ENCODE data around the gene ARRDC1.
A peak's percentile ranks its signal among the peaks of the same experiment; 100 is the strongest.
"Not testable (repeated sequence)": the region's sequence is repeated elsewhere in the genome, so short reads cannot be mapped to it uniquely, and the experiment has no call there.

ARRDC1 gene, protein sequence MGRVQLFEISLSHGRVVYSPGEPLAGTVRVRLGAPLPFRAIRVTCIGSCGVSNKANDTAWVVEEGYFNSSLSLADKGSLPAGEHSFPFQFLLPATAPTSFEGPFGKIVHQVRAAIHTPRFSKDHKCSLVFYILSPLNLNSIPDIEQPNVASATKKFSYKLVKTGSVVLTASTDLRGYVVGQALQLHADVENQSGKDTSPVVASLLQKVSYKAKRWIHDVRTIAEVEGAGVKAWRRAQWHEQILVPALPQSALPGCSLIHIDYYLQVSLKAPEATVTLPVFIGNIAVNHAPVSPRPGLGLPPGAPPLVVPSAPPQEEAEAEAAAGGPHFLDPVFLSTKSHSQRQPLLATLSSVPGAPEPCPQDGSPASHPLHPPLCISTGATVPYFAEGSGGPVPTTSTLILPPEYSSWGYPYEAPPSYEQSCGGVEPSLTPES

DNA sequence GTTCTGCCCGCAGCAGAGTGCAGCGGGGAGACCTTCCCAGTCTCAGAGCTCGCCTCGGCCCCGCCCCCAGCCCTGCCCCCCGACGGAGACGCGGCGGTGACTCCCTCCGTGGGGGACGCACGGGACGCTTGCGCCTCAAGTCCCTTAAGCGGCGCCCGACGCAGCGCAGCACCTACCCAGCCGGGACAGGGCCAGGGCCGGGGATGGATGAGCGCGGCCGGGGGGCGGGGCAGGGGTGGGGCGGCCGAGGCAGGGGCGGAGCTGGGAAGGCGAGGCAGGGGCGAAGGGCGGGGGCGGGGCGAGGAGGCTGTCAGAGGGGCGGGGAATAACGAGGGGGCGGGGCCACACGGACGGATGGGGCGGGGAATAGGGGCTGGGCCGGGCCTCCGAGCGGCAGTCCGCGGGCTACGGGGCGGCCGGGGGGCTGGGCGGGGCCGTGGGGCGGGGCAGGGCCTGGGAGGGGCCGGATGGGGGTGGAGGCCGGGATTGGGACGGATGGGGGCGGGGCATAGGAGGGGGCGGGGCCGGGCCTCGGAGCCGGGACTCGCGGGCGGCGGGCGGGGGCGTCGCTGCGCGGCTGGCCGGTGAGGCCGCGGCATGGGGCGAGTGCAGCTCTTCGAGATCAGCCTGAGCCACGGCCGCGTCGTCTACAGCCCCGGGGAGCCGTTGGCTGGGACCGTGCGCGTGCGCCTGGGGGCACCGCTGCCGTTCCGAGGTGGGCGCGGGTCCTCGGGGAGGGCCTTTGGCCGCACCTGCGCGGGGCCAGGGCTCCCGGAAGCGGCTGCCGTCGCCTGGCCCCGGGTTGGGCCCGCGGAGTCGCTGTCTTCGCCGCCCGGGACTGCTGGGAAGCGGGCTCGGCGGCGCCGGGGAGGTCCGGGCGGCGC, at the start of gene ARRDC1:
TSS of gene ARRDC1 (plus strand) at position 566 of the 884 bp plus-strand sequence. CDS start at position 598, 32 bp downstream.
- Mint-ChIP-seq H3K27ac (peak within 1 kb of the TSS; percentile 60), H3K9me3 (no peaks in the 10 kb centered on the region), H3K4me1 (ENCODE audit: low read depth) (peaks cover 18% of the 10 kb centered on the region), H3K36me3 (ENCODE audit: low read depth) (peaks cover 9% of the 10 kb centered on the region), H3K4me3 (peak within 1 kb of the TSS; percentile 83), H3K27me3 (ENCODE audit: low read depth) (no peaks in the 10 kb centered on the region)
- DNase-seq (ENCODE audit: low spot score) = peak; percentile 87

DNA sequence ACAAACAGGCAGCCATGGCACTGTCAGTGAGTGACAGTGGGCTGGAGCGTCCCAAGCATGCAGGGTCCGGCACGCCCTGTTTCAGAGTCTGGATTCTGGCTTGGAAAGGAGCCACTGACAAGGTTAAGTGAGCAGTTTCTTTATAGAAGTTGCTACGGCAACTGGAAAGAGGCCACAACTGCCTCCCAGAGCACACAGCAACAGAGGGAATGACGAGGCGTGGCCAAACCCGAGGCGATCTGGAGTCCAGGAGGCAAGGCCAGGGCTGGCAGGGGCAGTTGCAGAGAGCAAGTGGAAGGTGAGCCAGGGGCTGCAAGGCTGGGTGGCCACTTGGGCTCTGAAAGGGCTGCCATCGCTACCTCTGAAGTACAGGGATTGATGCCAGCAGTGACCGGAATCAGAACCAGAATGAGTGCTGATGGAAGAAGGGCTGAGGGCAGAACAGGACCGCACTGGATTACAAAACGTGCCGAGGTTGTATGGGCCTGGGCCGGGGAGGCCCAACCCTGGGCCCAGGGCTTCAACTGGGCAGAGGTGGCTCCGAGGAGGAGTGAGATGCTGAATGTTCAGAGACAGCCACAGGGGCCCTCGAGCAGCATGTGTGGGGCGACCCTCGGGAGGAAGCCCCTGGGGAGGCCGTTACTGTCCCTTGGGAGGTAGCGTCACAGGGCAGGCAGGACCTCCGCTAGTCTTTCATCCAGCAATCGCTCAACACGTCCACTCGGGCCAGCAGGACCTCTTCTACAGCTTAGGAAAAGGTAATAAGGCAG, 49.2 kb upstream of the ARRDC1 start:
- no peak overlapping the region for H3K4me3 Mint-ChIP-seq
- no peak overlapping the region for H3K27ac Mint-ChIP-seq
- H3K36me3 Mint-ChIP-seq (ENCODE audit: low read depth) = peaks cover 31% of the 10 kb centered on the region
- H3K27me3 Mint-ChIP-seq (ENCODE audit: low read depth) = no peaks in the 10 kb centered on the region
- DNase-seq (ENCODE audit: low spot score) = no peak
- H3K9me3 Mint-ChIP-seq = no peaks in the 10 kb centered on the region
- H3K4me1 Mint-ChIP-seq (ENCODE audit: low read depth) = peaks cover 7% of the 10 kb centered on the region

DNA sequence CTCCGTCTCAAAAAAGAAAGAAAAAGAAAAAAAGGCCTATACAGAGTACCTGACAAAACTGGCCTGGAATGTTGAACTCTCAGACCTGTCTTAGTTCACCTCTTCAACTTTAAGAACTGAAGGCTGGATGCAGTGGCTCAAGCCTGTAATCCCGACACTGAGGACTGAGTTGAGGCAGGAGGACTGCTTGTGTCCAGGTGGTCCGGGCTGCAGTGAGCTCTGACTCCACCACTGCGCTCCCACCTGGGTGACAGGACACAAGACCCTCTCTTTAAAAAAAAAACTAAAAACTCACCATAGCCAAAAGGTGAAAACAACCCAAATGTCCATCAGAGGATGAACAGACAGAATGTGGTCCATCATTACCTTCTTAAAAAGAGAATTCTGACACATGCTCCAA, 47.4 kb upstream of the ARRDC1 start:
- Mint-ChIP-seq H3K27me3 (ENCODE audit: low read depth) (no peaks in the 10 kb centered on the region), H3K4me1 (ENCODE audit: low read depth) (peaks cover 3% of the 10 kb centered on the region), H3K4me3 (no peak overlapping the region), H3K36me3 (ENCODE audit: low read depth) (peaks cover 32% of the 10 kb centered on the region), H3K9me3 (no peaks in the 10 kb centered on the region), H3K27ac (no peak overlapping the region)
- no peak for DNase-seq (ENCODE audit: low spot score)

DNA sequence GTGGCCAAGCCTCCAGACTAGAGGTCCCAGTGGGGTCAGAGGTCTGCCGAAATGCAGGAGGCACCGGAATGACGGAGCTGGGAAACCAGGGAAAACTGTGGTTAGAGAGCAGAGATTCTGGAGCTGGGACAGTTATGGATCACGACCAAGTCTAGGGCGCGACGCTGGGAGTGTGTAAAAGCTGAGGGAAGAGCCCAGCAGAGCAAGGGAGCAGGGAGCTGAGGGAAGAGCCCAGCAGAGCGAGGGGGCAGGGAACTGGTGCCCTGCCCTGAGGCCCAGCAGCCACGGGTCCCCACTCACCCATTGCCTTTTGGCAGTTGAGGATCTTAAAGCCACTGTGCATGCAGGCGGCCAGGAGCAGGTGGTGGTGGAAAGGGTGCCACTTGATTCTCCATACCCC, 41.4 kb upstream of the ARRDC1 start:
- peaks cover 21% of the 10 kb centered on the region for H3K36me3 Mint-ChIP-seq (ENCODE audit: low read depth)
- no peak overlapping the region for H3K4me3 Mint-ChIP-seq
- H3K9me3 Mint-ChIP-seq = no peaks in the 10 kb centered on the region
- no peak overlapping the region for H3K27ac Mint-ChIP-seq
- H3K4me1 Mint-ChIP-seq (ENCODE audit: low read depth) = peaks cover 2% of the 10 kb centered on the region
- no peaks in the 10 kb centered on the region for H3K27me3 Mint-ChIP-seq (ENCODE audit: low read depth)
- DNase-seq (ENCODE audit: low spot score) = no peak

DNA sequence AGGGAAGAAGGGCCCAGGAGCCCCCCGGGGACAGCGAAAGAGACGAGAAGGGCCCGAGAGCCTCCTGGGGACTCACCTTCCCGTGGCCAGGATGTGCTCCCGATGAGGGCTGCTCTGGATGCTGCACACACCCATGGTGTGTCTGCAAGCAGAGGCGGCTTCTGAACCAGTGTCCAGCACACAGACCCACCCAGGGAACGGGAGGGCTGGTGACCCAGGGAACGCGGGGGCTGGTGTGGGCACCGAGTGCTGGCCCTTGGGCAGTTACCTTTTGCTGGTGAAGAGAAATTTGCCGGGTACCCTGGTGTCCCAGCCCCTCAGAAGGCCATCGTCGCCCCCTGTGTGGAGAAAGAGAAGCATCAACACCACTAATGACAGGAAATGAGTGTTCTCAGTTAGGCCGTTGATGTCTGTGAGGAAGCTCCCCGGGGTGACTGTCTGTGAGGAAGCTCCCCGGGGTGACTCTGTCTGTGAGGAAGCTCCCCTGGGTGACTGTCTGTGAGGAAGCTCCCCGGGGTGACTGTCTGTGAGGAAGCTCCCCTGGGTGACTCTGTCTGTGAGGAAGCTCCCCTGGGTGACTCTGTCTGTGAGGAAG, 40.6 kb upstream of the ARRDC1 start:
- no peak overlapping the region for H3K27ac Mint-ChIP-seq

DNA sequence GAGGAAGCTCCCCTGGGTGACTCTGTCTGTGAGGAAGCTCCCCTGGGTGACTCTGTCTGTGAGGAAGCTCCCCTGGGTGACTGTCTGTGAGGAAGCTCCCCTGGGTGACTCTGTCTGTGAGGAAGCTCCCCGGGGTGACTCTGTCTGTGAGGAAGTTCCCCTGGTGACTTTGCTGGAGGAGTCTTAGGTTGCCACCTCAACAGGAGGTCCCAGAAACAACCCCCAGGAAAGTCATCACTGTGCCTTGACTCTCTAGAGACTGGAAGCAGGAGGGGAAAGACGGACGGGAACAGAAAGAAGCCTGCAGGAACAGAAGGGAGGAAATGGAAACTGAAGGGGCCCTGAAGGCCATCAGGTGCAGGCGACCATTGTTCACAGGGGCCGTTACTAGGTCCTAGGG, 37.0 kb upstream of the ARRDC1 start:
- H3K4me3 Mint-ChIP-seq; H3K27me3 Mint-ChIP-seq (ENCODE audit: low read depth); H3K4me1 Mint-ChIP-seq (ENCODE audit: low read depth); DNase-seq (ENCODE audit: low spot score); H3K27ac Mint-ChIP-seq; H3K9me3 Mint-ChIP-seq: not testable (repeated sequence)
- H3K36me3 Mint-ChIP-seq (ENCODE audit: low read depth) = peaks cover 19% of the 10 kb centered on the region

More for the DNA sequence above, 40.6 kb upstream of the ARRDC1 start:
- Mint-ChIP-seq H3K9me3 (no peaks in the 10 kb centered on the region), H3K27me3 (ENCODE audit: low read depth) (no peaks in the 10 kb centered on the region), H3K4me1 (ENCODE audit: low read depth) (peaks cover 2% of the 10 kb centered on the region), H3K4me3 (no peak overlapping the region), H3K36me3 (ENCODE audit: low read depth) (peaks cover 16% of the 10 kb centered on the region)
- DNase-seq (ENCODE audit: low spot score) = no peak

DNA sequence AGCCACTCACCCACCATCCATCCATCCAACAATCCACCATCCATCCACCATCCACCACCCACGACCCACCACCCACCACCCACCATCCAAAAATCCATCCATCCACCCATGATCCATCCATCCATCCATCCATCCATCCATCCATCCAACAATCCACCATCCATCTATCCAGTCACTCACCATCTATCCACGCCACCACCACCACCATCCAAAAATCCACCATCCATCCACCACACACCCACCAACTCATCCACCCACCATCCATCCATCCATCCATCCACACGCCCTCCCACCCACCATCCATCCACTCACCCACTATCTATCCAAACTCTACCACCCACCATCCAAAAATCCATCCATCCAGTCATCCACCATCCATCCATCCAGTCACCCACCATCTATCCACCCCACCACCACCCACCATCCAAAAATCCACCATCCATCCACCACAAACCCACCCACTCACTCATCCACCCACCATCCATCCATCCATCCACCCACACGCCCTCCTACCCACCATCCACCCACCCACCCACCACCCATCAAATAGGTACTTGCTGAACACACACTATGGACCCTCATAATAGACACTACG, 35.8 kb upstream of the ARRDC1 start:
- Mint-ChIP-seq H3K27ac (no peak overlapping the region), H3K4me3 (no peak overlapping the region), H3K4me1 (ENCODE audit: low read depth) (no peaks in the 10 kb centered on the region), H3K9me3 (no peaks in the 10 kb centered on the region), H3K27me3 (ENCODE audit: low read depth) (no peaks in the 10 kb centered on the region), H3K36me3 (ENCODE audit: low read depth) (peaks cover 11% of the 10 kb centered on the region)
- no peak for DNase-seq (ENCODE audit: low spot score)

DNA sequence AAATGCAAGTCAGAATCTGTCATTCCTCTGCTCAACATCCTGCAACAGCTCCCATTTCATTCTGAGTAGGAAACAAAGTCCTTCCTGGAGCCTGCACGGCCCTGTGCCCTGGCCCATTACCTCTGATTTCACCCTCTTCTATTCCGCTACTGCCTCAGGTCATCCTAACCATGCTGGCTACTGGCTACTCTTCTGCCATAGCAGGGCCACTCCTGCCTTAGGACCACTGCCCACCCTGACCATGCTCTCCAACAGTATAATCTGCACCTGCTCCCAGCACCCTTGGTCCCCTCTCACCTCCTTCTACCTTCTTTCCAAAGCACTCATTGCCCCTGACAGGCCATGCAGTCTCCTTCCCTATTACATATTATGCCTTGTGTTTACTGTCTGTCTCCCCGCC, 34.9 kb upstream of the ARRDC1 start:
- H3K36me3 Mint-ChIP-seq (ENCODE audit: low read depth) = peaks cover 16% of the 10 kb centered on the region
- no peaks in the 10 kb centered on the region for H3K9me3 Mint-ChIP-seq
- H3K27ac Mint-ChIP-seq = no peak overlapping the region
- DNase-seq (ENCODE audit: low spot score) = no peak
- H3K4me3 Mint-ChIP-seq = no peak overlapping the region
- H3K27me3 Mint-ChIP-seq (ENCODE audit: low read depth) = no peaks in the 10 kb centered on the region
- H3K4me1 Mint-ChIP-seq (ENCODE audit: low read depth) = peaks cover 3% of the 10 kb centered on the region

DNA sequence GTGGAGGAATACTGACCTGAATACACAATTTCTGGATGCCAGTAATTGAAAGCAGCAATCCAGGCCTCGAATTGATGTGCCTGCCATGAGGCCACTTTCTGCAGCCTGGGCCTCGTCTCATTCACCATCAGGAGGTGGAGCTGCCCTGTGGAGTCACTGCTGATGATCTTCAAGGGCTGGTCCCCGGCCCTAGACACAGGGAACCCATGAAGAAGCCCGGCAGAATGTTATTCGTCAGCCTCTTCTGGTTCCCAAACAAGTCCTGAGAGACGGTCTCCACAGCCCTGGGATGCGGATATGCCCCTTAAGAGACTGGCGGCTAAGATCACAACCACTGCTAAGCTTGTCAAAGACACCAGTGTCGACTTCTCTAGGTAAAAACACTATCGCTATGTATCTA, 31.3 kb upstream of the ARRDC1 start:
- Mint-ChIP-seq H3K9me3 (no peaks in the 10 kb centered on the region), H3K36me3 (ENCODE audit: low read depth) (peaks cover 25% of the 10 kb centered on the region), H3K4me3 (no peak overlapping the region), H3K27me3 (ENCODE audit: low read depth) (no peaks in the 10 kb centered on the region), H3K4me1 (ENCODE audit: low read depth) (peaks cover 21% of the 10 kb centered on the region), H3K27ac (no peak overlapping the region)
- no peak for DNase-seq (ENCODE audit: low spot score)

DNA sequence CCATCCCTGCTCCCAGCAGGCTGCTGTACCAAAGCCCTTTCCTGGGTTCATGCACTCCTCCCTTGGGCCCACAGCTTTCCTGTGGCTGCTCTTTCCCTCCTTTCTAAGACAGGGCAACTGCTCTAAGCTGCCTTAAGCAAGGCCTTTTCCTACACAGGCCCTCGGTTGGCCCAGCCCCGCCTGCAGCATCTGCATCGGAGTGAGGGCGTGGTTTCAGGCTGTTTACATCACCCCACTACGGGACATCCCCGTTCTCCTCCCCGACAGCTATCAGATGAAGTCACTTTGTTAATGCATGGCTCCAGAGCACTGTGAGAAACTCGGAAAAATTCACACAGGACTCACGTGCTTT, 30.1 kb upstream of the ARRDC1 start:
- H3K27ac Mint-ChIP-seq = peak overlapping the region; percentile 68
- peaks cover 25% of the 10 kb centered on the region for H3K36me3 Mint-ChIP-seq (ENCODE audit: low read depth)
- DNase-seq (ENCODE audit: low spot score) = no peak
- H3K27me3 Mint-ChIP-seq (ENCODE audit: low read depth) = no peaks in the 10 kb centered on the region
- H3K9me3 Mint-ChIP-seq = no peaks in the 10 kb centered on the region
- peaks cover 21% of the 10 kb centered on the region for H3K4me1 Mint-ChIP-seq (ENCODE audit: low read depth)
- H3K4me3 Mint-ChIP-seq = peak overlapping the region; percentile 63

DNA sequence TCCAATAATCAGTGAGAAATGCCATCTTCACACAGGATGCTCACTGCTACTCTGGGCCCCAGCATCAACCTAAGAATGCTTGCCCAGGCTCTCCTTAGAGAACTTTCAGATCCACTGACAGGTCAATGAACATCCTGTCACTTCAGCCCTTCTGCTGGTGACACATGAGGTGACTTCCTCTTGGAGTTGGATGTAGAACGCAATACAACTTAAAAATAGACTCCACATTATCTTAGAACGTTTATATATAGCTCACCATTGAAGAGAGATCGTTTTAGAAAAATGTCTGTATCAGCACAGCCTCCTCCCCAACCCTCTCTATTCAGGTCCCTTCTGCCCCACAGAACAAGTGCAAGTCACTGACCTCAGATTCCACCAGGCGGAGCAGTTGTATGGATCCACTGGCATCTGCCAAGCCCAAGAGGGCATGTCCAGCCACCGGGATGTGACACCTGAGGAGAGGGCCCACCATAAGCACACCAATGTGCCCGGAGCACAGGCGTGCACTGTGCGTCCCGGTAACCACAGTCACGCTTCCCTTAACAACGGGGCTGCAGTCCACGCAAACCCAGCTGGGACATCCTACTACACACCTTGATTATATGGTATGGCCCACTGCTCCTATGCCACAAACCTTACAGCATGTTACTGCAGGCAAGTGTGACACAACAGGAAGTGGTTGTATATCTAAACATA, 29.6 kb upstream of the ARRDC1 start:
- Mint-ChIP-seq H3K4me1 (ENCODE audit: low read depth) (peaks cover 21% of the 10 kb centered on the region), H3K27ac (peak overlapping the region; percentile 68), H3K9me3 (no peaks in the 10 kb centered on the region), H3K36me3 (ENCODE audit: low read depth) (peaks cover 25% of the 10 kb centered on the region), H3K4me3 (peak overlapping the region; percentile 63), H3K27me3 (ENCODE audit: low read depth) (no peaks in the 10 kb centered on the region)
- DNase-seq (ENCODE audit: low spot score) = no peak

DNA sequence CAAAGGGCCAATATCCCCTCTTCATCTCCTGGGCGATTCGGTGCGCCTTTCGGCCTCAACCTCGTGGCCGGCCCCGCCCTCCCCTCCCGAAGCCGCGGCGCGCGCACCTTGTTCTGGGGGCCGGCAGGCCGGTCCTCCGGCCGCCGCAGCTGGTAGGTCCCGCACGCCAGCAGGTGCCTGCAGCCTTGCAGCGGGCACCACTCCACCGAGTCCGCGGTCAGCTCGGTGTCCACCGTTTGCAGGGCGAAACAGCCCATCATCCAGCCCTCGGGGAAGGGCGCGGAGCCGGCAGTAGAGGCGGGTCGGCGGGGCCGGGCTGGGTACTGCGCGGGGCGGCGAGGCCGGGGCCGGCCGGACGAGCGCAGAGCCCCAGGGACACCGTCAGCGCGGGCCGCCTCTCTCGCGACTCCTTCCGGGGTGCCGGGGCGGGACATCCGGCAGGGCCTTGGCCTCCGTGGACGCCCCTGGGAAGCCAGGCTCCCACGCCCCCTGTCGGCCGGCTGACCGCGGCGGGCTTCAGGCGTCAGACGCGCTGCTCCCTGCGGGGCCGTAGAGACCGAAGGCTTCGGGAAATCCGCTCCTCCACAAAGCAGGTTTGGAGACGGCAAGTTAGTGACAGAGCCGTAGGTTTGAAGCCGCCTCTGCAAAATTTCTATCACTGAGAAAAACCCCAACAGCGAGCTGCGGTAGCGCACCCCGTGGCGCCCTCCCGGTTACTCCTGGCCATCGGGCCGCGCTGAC, 26.8 kb upstream of the ARRDC1 start, which contains the start of gene DPH7:
TSS of gene DPH7 (minus strand) at position 408 of the 741 bp plus-strand sequence. CDS start at position 260, 148 bp downstream.
- Mint-ChIP-seq H3K9me3 (no peaks in the 10 kb centered on the region), H3K27ac (peak within 1 kb of the TSS; percentile 59), H3K4me3 (peak within 1 kb of the TSS; percentile 85), H3K36me3 (ENCODE audit: low read depth) (peaks cover 25% of the 10 kb centered on the region), H3K27me3 (ENCODE audit: low read depth) (no peaks in the 10 kb centered on the region), H3K4me1 (ENCODE audit: low read depth) (peaks cover 21% of the 10 kb centered on the region)
- DNase-seq (ENCODE audit: low spot score) = peak; percentile 94

All from T-helper 2 cell treated with Interferon-gamma antibody and Interleukin-4, amounts not matched to agents 5 μg/mL and 100 μg/mL, for 36 hours (primary cell).